Colonic mucosa (tissue), 4 donors: ENCODE measurements around the gene FBXL2. TPM values are rescaled to one million over a fixed set of nuclear protein-coding genes. Genes with fewer than 3 reads are reported as not detected.

Source experiments
- DNase-seq: peaks from one replicate; pipeline ENCODE4 v3.0.0-alpha.2; 2020
- H3K27ac ChIP-seq: fragments of 200-600 bp; one replicate; pipeline ENCODE4 v1.8.0; 2021
- H3K27me3 ChIP-seq: fragments of 200-600 bp; one replicate; pipeline ENCODE4 v1.8.0; 2021
- H3K36me3 ChIP-seq: fragments of 200-600 bp; one replicate; pipeline ENCODE4 v1.8.0; 2021
- H3K4me1 ChIP-seq: fragments of 200-600 bp; one replicate; pipeline ENCODE4 v1.8.0; 2021; ENCODE audit warnings: mild to moderate bottlenecking
- H3K4me3 ChIP-seq: fragments of 200-600 bp; one replicate; pipeline ENCODE4 v1.8.0; 2021
- H3K9ac ChIP-seq, 2 donors: one replicate each; pipeline ENCODE4 v1.7.0; 2013; ENCODE audit warnings: control low read depth in 2 of 2, low read depth in 2 of 2, low read length in 2 of 2
- H3K9me3 ChIP-seq: fragments of 200-600 bp; one replicate; pipeline ENCODE4 v1.8.0; 2021
- CTCF ChIP-seq: fragments of 200-600 bp; IDR thresholded peaks from one replicate; pipeline ENCODE4 v1.8.0; 2022; ENCODE audit warnings: antibody characterized with exemption, mild to moderate bottlenecking
- intact Hi-C: fragments of 100-400 bp; cut with DNase I; formaldehyde crosslinking; loops from one replicate; pipeline ENCODE4 v1.14.1; 2022
- total RNA-seq, 2 donors: library from RNA; stranded (reverse); fragmentation: NEBNext Ultra II Directional in 1 of 2; extraction: Animal tissue kit (Norgen Biotek cat#: 25700) in 1 of 2; gene quantifications; one replicate each; pipeline ENCODE4 v1.2.1, GENCODE V29; 2021
- donor health status: healthy.
- donor health status: DM: no; HTN: no; CAD: no.
- donor health status: DM: no; HTN: no; CAD: no.

The FBXL2 gene
- total RNA-seq, 2 donors from 2014 or later: 0.69 to 1.1 TPM

GRCh38 chr3:33388374-33389100 is 111.3 kb downstream of the FBXL2 start:
- Histone ChIP-seq H3K36me3 (peaks cover 9% of the 10 kb centered on the region), H3K27me3 (no peaks in the 10 kb centered on the region), H3K9me3 (no peaks in the 10 kb centered on the region), H3K9ac (no peak overlapping the region), H3K27ac (no peak overlapping the region), H3K4me1 (no peaks in the 10 kb centered on the region), H3K4me3 (no peak overlapping the region)
- no peak for DNase-seq
- intact Hi-C loops: no loop called here
- no peak for TF ChIP-seq CTCF

- DNase-seq: no peak
- peaks cover 9% of the 10 kb centered on the region for H3K36me3 ChIP-seq
- H3K4me3 ChIP-seq: no peak overlapping the region
- H3K9ac ChIP-seq: no peak overlapping the region
- intact Hi-C loops: no loop called here
- no peaks in the 10 kb centered on the region for H3K4me1 ChIP-seq
- TF ChIP-seq CTCF: no peak
- H3K9me3 ChIP-seq: no peaks in the 10 kb centered on the region
- H3K27me3 ChIP-seq: no peaks in the 10 kb centered on the region
- H3K27ac ChIP-seq: no peak overlapping the region
These were observed 112.7 kb downstream of the FBXL2 start for GRCh38 chr3:33389908-33390307.

- Histone ChIP-seq H3K4me3 (no peak overlapping the region), H3K27ac (no peak overlapping the region), H3K4me1 (no peaks in the 10 kb centered on the region), H3K27me3 (no peaks in the 10 kb centered on the region), H3K9ac (no peak overlapping the region), H3K9me3 (no peaks in the 10 kb centered on the region), H3K36me3 (peaks cover 15% of the 10 kb centered on the region)
- intact Hi-C loops: no loop called here
- no peak for DNase-seq
- no peak for TF ChIP-seq CTCF
These were observed 114.2 kb downstream of the FBXL2 start for GRCh38 chr3:33391255-33391995.

GRCh38 chr3:33392144-33392543 is 114.9 kb downstream of the FBXL2 start:
- Histone ChIP-seq H3K9me3 (no peaks in the 10 kb centered on the region), H3K27me3 (no peaks in the 10 kb centered on the region), H3K4me1 (no peaks in the 10 kb centered on the region), H3K27ac (no peak overlapping the region), H3K9ac (no peak overlapping the region), H3K36me3 (peaks cover 15% of the 10 kb centered on the region), H3K4me3 (no peak overlapping the region)
- DNase-seq: no peak
- no peak for TF ChIP-seq CTCF
- intact Hi-C loops: no loop called here

GRCh38 chr3:33392703-33393125 is 115.5 kb downstream of the FBXL2 start:
- DNase-seq: no peak
- Histone ChIP-seq H3K27me3 (no peaks in the 10 kb centered on the region), H3K36me3 (peaks cover 15% of the 10 kb centered on the region), H3K9me3 (no peaks in the 10 kb centered on the region), H3K4me3 (no peak overlapping the region), H3K27ac (no peak overlapping the region), H3K4me1 (no peaks in the 10 kb centered on the region), H3K9ac (no peak overlapping the region)
- intact Hi-C loops: no loop called here
- no peak for TF ChIP-seq CTCF
